Thyroid gland (tissue), 4 donors: ENCODE data around the gene ARSK.

Experiments
- POLR2A ChIP-seq, 2 donors: fragments of 450-650 bp; IDR thresholded peaks; one replicate each; pipeline ENCODE4 v1.6.1; 2017; ENCODE audit warnings: antibody characterized with exemption in 2 of 2, mild to moderate bottlenecking in 2 of 2, moderate library complexity in 1 of 2
- TF ChIP-seq, protein P1 (sequence below), 6 experiments: fragments of 200-600 bp in 3 of 6; fragments of 450-650 bp in 3 of 6; sonication (generic) in 3 of 6; IDR thresholded peaks; one replicate each; pipeline ENCODE4 v1.5.1; 2016 to 2019; ENCODE audit warnings: antibody characterized with exemption in 6 of 6, mild to moderate bottlenecking in 2 of 6, inconsistent platforms in 1 of 6, moderate library complexity in 1 of 6

DNA sequence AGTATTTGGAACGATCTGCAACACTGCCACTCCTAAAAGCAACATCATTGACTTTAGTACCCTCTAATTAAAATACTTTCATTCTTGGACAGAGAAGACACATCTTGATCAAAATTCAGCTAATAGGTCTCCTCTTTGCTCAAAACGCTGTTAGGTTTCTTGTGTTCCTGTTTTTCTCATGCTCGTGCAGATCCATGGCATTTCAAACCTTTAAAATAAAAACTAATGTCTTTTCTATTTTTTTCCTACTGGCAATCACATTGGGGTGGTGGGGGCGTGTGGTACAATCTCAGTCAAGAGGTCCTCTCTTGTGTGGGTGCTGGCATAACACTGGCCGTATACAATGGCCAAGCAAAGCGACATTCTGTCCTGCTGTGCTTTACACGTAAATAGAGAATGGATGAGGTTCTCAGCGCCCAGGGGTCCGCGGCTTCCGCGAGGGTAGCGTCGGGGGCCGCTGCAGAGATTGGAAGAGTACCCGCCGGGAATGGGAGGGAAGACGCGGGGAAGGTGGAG is 64.7 kb downstream of the ARSK start:
- TF ChIP-seq, protein P1, sequence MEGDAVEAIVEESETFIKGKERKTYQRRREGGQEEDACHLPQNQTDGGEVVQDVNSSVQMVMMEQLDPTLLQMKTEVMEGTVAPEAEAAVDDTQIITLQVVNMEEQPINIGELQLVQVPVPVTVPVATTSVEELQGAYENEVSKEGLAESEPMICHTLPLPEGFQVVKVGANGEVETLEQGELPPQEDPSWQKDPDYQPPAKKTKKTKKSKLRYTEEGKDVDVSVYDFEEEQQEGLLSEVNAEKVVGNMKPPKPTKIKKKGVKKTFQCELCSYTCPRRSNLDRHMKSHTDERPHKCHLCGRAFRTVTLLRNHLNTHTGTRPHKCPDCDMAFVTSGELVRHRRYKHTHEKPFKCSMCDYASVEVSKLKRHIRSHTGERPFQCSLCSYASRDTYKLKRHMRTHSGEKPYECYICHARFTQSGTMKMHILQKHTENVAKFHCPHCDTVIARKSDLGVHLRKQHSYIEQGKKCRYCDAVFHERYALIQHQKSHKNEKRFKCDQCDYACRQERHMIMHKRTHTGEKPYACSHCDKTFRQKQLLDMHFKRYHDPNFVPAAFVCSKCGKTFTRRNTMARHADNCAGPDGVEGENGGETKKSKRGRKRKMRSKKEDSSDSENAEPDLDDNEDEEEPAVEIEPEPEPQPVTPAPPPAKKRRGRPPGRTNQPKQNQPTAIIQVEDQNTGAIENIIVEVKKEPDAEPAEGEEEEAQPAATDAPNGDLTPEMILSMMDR (IDR thresholded peaks at IDR 0.05) = no peak
- no peak for TF ChIP-seq POLR2A (IDR thresholded peaks at IDR 0.05)
